Thyroid gland (tissue), 4 donors: ENCODE results near the gene GTPBP1. TPM values are rescaled to one million over a fixed set of nuclear protein-coding genes. Genes with fewer than 3 reads are reported as not detected.
A peak's percentile ranks its signal among the peaks of the same experiment; 100 is the strongest.

Source experiments
- DNase-seq, 2 donors: peaks; one replicate each; pipeline ENCODE4 v3.0.0-alpha.2; 2019
- H3K27ac ChIP-seq, 3 donors: fragments of 200-600 bp; sonication (generic); 1 replicate in 2 of 3; 2 replicates in 1 of 3; pipeline ENCODE4 v1.5.1; 2016 to 2019; ENCODE audit warnings: mild to moderate bottlenecking in 1 of 3, moderate library complexity in 1 of 3
- H3K27me3 ChIP-seq: fragments of 200-600 bp; sonication (generic); one replicate; pipeline ENCODE4 v1.5.1; 2019
- H3K36me3 ChIP-seq, 2 donors: fragments of 200-600 bp; sonication (generic); one replicate each; pipeline ENCODE4 v1.5.1; 2016 to 2019
- H3K4me1 ChIP-seq, 2 donors: fragments of 200-600 bp; sonication (generic); one replicate each; pipeline ENCODE4 v1.5.1; 2017 to 2019
- H3K4me3 ChIP-seq, 3 donors: fragments of 200-600 bp; sonication (generic); replicated peaks in 1 of 3; 1 replicate in 2 of 3; 2 replicates in 1 of 3; pipeline ENCODE4 v1.5.1; 2016; ENCODE audit warnings: mild to moderate bottlenecking in 1 of 3
- H3K9me3 ChIP-seq: fragments of 200-600 bp; sonication (generic); one replicate; pipeline ENCODE4 v1.5.1; 2017
- POLR2A ChIP-seq, 2 donors: fragments of 450-650 bp; IDR thresholded peaks; one replicate each; pipeline ENCODE4 v1.6.1; 2017; ENCODE audit warnings: antibody characterized with exemption in 2 of 2, mild to moderate bottlenecking in 2 of 2, moderate library complexity in 1 of 2
- WGBS, 2 donors: methylation state at CpG; one replicate each; pipeline ENCODE4 v1.1.5; 2017; 5-methylcytosine and 5-hydroxymethylcytosine counted together
- intact Hi-C: fragments of 100-400 bp; cut with DNase I; formaldehyde crosslinking; loops from one replicate; pipeline ENCODE4 v1.15.1; 2023
- total RNA-seq, 4 donors: library from RNA; depleted of rRNA; stranded (reverse); fragments of >200 nt; gene quantifications; one replicate each; pipeline ENCODE4 v1.2.3, GENCODE V29; 2016
- TF ChIP-seq, protein P1 (sequence below), 6 experiments: fragments of 200-600 bp in 3 of 6; fragments of 450-650 bp in 3 of 6; sonication (generic) in 3 of 6; IDR thresholded peaks; one replicate each; pipeline ENCODE4 v1.5.1; 2016 to 2019; ENCODE audit warnings: antibody characterized with exemption in 6 of 6, mild to moderate bottlenecking in 2 of 6, inconsistent platforms in 1 of 6, moderate library complexity in 1 of 6

Gene GTPBP1
- total RNA-seq, 4 donors from 2014 or later = 51.6 to 117 (median 69.6) TPM

DNA sequence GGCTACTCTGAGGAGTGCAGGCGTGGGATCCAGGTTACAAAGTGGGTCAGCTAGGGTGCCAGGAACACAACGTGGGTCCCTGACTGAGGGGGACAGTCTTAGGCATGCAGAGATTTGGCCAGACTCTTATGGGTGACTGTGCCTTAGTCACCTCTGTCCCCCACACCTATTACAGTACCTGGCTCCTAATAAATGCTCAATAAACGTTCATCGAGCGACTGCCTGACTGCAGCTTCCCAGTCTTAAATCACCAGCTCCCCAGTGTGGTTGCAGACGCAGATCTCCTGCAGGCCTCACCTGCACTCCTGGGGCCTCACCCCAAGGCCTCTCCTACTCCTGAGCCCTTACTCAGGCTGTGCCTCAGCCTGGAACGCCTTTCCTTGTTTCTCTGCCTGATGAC, 53.3 kb downstream of the GTPBP1 start:
- no peaks in the 10 kb centered on the region for H3K27me3 ChIP-seq
- no peak for DNase-seq
- no peak overlapping the region for H3K4me3 ChIP-seq
- H3K36me3 ChIP-seq = no peaks in the 10 kb centered on the region
- peaks cover 12 to 19% of the 10 kb centered on the region in 2 donors for H3K4me1 ChIP-seq
- intact Hi-C loops = no loop called here
- 92 to 93% methylated on average over 5 to 7 of the region's 7 CpGs for WGBS, 2 donors
- TF ChIP-seq, protein P1, sequence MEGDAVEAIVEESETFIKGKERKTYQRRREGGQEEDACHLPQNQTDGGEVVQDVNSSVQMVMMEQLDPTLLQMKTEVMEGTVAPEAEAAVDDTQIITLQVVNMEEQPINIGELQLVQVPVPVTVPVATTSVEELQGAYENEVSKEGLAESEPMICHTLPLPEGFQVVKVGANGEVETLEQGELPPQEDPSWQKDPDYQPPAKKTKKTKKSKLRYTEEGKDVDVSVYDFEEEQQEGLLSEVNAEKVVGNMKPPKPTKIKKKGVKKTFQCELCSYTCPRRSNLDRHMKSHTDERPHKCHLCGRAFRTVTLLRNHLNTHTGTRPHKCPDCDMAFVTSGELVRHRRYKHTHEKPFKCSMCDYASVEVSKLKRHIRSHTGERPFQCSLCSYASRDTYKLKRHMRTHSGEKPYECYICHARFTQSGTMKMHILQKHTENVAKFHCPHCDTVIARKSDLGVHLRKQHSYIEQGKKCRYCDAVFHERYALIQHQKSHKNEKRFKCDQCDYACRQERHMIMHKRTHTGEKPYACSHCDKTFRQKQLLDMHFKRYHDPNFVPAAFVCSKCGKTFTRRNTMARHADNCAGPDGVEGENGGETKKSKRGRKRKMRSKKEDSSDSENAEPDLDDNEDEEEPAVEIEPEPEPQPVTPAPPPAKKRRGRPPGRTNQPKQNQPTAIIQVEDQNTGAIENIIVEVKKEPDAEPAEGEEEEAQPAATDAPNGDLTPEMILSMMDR (IDR thresholded peaks at IDR 0.05) = no peak
- no peak for TF ChIP-seq POLR2A (IDR thresholded peaks at IDR 0.05)
- H3K9me3 ChIP-seq = no peaks in the 10 kb centered on the region
- H3K27ac ChIP-seq = no peak overlapping the region

DNA sequence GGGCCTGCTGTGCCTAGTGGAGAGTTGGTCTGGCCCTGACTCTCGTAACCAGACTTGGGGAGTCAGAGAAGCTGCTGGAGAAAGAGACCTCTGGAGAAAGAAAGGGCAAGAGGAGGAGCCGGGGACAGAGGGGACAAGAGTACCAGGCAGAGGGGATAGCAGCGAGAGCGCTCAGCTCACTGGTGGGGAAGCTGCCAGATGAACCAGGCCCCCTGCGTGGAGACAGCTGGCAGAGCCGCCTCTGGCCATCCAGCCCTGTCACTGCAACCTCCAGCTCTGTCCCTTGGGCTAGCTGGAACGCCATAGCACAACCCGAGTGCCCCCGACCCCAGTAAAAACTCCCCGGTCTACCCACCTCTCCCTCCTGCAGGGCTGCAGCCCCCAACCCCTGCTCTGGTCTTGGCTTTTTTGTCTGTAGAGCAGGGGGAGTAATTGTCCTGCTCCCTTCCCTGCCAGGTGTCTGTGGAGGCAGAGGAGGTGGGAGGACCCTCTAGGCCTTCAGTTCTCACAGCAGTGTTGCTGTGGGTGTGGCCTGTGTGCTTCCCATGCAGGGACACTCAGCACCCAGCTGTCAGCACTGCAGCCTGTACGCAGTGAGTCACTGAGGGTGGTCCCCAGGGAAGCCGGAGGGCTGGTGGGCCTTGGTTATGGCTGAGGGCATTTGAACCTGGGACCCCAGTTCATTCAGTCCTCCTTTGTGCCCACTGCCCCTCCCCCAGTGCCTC, 54.9 kb downstream of the GTPBP1 start:
- Histone ChIP-seq H3K4me3 (no peak overlapping the region), H3K36me3 (no peaks in the 10 kb centered on the region), H3K27me3 (no peaks in the 10 kb centered on the region), H3K4me1 (peaks cover 0 to 8% of the 10 kb centered on the region in 2 donors), H3K9me3 (no peaks in the 10 kb centered on the region), H3K27ac (no peak overlapping the region)
- TF ChIP-seq, protein P1 (IDR thresholded peaks at IDR 0.05) = no peak
- 85 to 87% methylated on average over 12 of the region's 12 CpGs for WGBS, 2 donors
- no peak for DNase-seq
- intact Hi-C loops = no loop called here

DNA sequence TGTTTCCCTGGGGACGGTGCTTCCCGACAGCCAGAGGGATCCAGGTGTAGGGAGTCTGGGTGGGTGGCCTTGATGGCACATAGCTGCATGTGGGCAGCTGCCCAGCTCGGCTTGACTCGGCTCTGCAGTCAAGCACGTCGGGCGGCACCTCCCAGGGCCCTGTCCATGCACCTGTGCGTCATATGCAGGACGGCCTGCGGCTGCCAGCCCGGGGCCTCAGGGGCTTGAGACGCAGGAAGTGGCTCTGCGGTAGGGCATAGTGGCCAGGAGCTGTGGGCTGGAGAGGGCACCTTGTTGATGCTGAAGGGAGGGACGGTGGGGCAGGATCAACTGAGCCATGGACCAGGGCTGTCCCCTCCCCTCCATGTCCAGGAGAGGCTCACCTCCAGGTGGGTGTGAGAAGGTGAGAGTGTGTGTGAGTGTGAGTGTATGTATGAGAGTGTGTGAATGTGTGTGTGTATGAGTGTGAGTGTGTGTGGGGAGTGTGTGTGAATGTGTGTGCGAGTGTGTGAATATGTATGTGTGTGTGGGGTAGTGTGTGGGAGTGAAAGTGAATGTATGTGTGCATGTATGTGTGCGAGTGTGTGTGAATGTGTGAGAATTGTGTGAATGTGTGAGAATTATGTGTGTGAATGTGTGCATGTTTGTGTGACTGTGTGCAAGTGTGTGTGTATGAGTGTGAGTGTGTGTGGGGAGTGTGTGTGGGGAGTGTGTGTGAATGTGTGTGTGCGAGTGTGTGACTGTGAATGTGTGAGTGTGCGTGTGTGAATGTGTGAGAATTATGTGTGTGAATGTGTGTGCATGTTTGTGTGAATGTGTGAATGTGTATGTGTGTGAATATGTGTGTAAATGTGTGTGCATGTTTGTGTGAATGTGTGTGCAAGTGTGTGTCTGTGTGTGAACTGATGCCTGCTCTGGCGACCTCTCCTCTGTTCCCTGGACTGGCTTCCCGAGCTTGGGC, 55.7 kb downstream of the GTPBP1 start:
- H3K27ac ChIP-seq = no peak overlapping the region
- no peaks in the 10 kb centered on the region for H3K9me3 ChIP-seq
- H3K4me1 ChIP-seq = peaks cover 0 to 13% of the 10 kb centered on the region in 2 donors
- TF ChIP-seq, protein P1 (IDR thresholded peaks at IDR 0.05) = no peak
- TF ChIP-seq POLR2A (IDR thresholded peaks at IDR 0.05) = no peak
- H3K27me3 ChIP-seq = no peaks in the 10 kb centered on the region
- WGBS, 2 donors = 66 to 74% methylated on average over 10 to 12 of the region's 20 CpGs
- DNase-seq = peak in 1 of 2 donors; percentile 20
- no peak overlapping the region for H3K4me3 ChIP-seq
- intact Hi-C loops = no loop called here
- no peaks in the 10 kb centered on the region for H3K36me3 ChIP-seq

DNA sequence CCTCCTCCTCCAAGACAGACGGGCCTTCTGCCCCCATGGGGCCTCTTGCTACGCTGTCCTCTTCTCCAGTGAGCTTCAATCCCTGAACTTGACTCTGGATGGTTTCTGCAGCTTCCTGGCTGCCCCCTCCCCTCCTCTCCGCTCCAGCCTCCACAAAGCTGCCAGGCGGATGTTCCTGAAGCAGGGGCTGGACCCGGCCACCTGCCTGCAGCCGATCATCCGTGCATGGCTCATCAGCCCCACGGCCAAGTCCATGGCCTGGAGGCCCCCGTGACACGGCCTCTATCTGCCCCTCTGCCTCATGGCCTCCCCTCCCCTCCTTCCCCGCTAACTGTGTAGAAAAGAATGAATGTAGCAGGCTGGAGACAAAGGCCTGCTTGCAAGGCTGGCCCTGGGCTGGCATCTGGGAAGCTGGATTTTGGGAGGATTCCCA, 56.8 kb downstream of the GTPBP1 start:
- no peak for DNase-seq
- Histone ChIP-seq H3K4me3 (no peak overlapping the region), H3K27ac (no peak overlapping the region), H3K36me3 (no peaks in the 10 kb centered on the region), H3K27me3 (no peaks in the 10 kb centered on the region), H3K9me3 (no peaks in the 10 kb centered on the region), H3K4me1 (peaks cover 0 to 8% of the 10 kb centered on the region in 2 donors)
- TF ChIP-seq, protein P1 (IDR thresholded peaks at IDR 0.05) = no peak
- no peak for TF ChIP-seq POLR2A (IDR thresholded peaks at IDR 0.05)
- intact Hi-C loops = no loop called here
- WGBS, 2 donors = 50 to 68% methylated on average over 11 of the region's 11 CpGs
